ENCODE measurements around the gene ZNF580.

ZNF580 gene

GRCh38 chr19:55655648-55656040, 14.8 kb downstream of the ZNF580 start (continued):
- TF ChIP-seq ZNF792 (tag by site-specific recombination; IDR thresholded peaks at IDR 0.05) (no peak), ZNF501 (tag by site-specific recombination; IDR thresholded peaks at IDR 0.05) (no peak), ZNF23 (tag by site-specific recombination; IDR thresholded peaks at IDR 0.05; ENCODE audit: borderline replicate concordance) (no peak), HOXA7 (CRISPR knock-in tag; IDR thresholded peaks at IDR 0.05; ENCODE audit: borderline replicate concordance) (no peak), KLF16 (tag by site-specific recombination; IDR thresholded peaks at IDR 0.05) (peak; percentile 35; the same call in 1 of the 2 replicates), ZNF561 (tag by site-specific recombination; IDR thresholded peaks at IDR 0.05; ENCODE audit: borderline replicate concordance) (peak; percentile 62; the same call in 1 of the 2 replicates), ZNF600 (tag by site-specific recombination; IDR thresholded peaks at IDR 0.05) (no peak), ZNF692 (tag by site-specific recombination; IDR thresholded peaks at IDR 0.05) (no peak), RBAK (tag by site-specific recombination; IDR thresholded peaks at IDR 0.05) (0 out of 2 replicates have a peak, but pooled peaks have one; percentile 23), ZNF24 (tag by site-specific recombination; IDR thresholded peaks at IDR 0.05) (no peak)

- ChIA-PET POLR2A (interaction anchor here (0.5 to 2.6 kb wide), 8 partner anchors 9 to 57 kb away, joined by 4 to 16 read pairs (median 6); partner anchors contain the start of genes CCDC106, EPN1, FIZ1 and ZNF524), CTCF (interaction anchor here (1.1 to 3.6 kb wide), 5 partner anchors 9 to 153 kb away, joined by 3 to 36 read pairs (median 4); no protein-coding TSS in a partner anchor)
- H3K9me3 ChIP-seq (ENCODE audit: control insufficient read depth, insufficient read depth, low read depth, low read length), result no peaks in the 10 kb centered on the region
- H3K36me3 ChIP-seq (ENCODE audit: control insufficient read depth in 2 of 2, insufficient read depth in 1 of 2, low read length in 2 of 2), result peaks cover 21 to 62% of the 10 kb centered on the region in 2 experiments
- no peak for TF ChIP-seq ZNF645 (tag by site-specific recombination; IDR thresholded peaks at IDR 0.05)
- no peak for TF ChIP-seq ZNF518A (tag by site-specific recombination; conservative IDR thresholded peaks at IDR 0.05; ENCODE audit: low read depth)
- TF ChIP-seq KLF16 (tag by site-specific recombination; IDR thresholded peaks at IDR 0.05), result no peak
- TF ChIP-seq REST (tag by site-specific recombination; IDR thresholded peaks at IDR 0.05), result no peak
- no peak for TF ChIP-seq ZNF558 (tag by site-specific recombination; IDR thresholded peaks at IDR 0.05)
- TF ChIP-seq ZEB2 (tag by site-specific recombination; IDR thresholded peaks at IDR 0.05), result no peak
- TF ChIP-seq ZNF266 (tag by site-specific recombination; IDR thresholded peaks at IDR 0.05; ENCODE audit: low read depth), result no peak
- TF ChIP-seq ZNF785 (tag by site-specific recombination; IDR thresholded peaks at IDR 0.05), result no peak
- no peak for TF ChIP-seq ZNF146 (tag by site-specific recombination; IDR thresholded peaks at IDR 0.05)
- no peak for TF ChIP-seq ZNF26 (tag by site-specific recombination; IDR thresholded peaks at IDR 0.05)
- no peak for TF ChIP-seq ZNF544 (tag by site-specific recombination; IDR thresholded peaks at IDR 0.05)
- no peak for TF ChIP-seq PATZ1 (tag by site-specific recombination; IDR thresholded peaks at IDR 0.05)
- no peak for TF ChIP-seq ZNF660 (tag by site-specific recombination; IDR thresholded peaks at IDR 0.05)
- H3K4me1 ChIP-seq (ENCODE audit: control insufficient read depth, insufficient read depth, low read length), result peaks cover 11% of the 10 kb centered on the region
- H3K27ac ChIP-seq (ENCODE audit: extremely low read depth, low read depth, low read length), result peak overlapping the region; percentile 100; the same call in 1 of the 2 replicates
- H3K4me3 ChIP-seq (ENCODE audit: low read depth, low read length), result peak overlapping the region; percentile 96
These were observed 15.8 kb downstream of the ZNF580 start for GRCh38 chr19:55656552-55656951.

All from HEK293 (cell line).